GM21576 (cell line): ENCODE data around the gene HCRTR2.

Experiments
- ATAC-seq: cut with Tn5 transposase; IDR thresholded peaks from one replicate; pipeline ENCODE4 v1.9.1; 2021; ENCODE audit warnings: mild to moderate bottlenecking, moderate library complexity; ENCODE audit not compliant: unreplicated experiment

The HCRTR2 gene

GRCh38 chr6:55320696-55321086 lies 146.4 kb downstream of the HCRTR2 start:
- ATAC-seq, result no peak

GRCh38 chr6:55327169-55327568 lies 152.9 kb downstream of the HCRTR2 start, which contains the start of gene GFRAL:
TSS of gene GFRAL (plus strand) at chr6:55327469. CDS start at chr6:55327555, 86 bp downstream.
- no peak for ATAC-seq
